ENCODE data around the gene LRRC15.

Gene LRRC15

DNA sequence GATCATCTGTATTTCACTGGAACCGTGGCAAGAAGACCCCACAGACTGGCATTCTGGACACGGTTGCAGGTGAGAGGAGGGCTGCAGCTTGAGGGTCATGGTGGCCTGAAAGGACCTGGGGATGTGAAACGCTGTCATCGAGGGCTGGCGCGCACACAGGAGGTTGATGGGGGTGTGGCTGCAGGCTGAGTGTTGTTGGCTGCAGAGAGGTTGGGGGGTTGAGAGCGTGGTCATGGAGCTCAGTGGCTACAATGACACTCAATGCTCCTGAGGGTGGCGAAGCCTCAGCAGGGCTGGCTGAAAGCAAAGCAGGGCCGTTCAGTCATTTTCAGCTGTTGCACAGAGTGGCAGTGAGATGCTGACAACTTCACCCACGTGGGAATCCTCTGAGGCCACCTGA lies 39.4 kb downstream of the LRRC15 start:
- DNase-seq, result no peak

DNA sequence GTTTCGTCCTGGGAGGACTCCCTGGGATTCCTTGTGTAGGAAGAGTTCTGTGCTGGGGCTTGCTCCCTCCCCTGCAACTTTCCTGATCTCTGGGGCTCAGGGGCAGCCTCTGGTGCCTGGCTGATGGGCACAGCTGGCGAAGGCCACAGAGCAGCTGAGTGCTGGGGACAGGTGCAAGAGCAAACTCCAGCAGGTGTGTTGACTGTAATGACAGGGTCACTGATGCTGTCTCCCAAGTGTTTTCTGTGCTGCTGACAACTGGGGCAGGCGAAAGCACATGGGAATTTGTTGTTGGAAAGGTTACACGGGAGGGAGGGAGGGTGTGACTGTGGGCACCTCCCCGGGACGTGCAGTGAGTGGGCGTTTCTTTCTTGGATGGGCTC lies 40.0 kb downstream of the LRRC15 start:
- DNase-seq, result no peak

- no peak for DNase-seq
These were observed 40.5 kb downstream of the LRRC15 start for GRCh38 chr3:194328942-194329582.

DNA sequence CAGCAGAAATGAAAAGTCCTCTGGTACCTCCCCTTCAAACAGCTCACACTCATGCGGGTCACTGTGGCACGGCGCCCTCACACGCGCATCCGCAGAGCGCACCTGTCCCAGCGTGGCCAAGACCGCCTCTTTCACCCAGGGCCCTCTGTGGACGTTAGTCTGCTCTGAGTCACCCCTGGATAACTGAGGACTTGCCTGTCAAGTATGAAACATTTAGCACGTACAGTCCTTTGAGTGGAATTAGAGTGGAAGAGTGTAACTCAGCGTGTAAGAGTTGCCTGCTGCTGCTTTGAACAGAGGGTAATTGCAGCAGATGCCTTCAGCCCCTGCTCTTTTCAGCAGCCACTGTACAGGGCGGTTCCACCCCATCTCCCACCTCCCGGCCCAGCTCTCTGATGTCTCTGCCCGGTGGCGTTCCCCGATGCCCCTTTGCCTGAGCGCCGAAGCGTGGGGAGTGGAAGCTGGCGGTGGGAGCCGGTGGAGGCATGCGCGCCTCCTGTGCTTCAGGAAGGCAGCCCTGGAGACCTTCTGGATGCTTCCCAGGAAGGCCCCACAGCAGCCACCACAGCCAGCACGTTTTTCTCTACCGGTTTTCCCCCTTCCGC lies 41.4 kb downstream of the LRRC15 start:
- no peak for DNase-seq

- no peak for DNase-seq
These were observed 42.1 kb downstream of the LRRC15 start for GRCh38 chr3:194327218-194328052.

- no peak for DNase-seq
These were observed 42.6 kb downstream of the LRRC15 start for GRCh38 chr3:194326968-194327217.

DNA sequence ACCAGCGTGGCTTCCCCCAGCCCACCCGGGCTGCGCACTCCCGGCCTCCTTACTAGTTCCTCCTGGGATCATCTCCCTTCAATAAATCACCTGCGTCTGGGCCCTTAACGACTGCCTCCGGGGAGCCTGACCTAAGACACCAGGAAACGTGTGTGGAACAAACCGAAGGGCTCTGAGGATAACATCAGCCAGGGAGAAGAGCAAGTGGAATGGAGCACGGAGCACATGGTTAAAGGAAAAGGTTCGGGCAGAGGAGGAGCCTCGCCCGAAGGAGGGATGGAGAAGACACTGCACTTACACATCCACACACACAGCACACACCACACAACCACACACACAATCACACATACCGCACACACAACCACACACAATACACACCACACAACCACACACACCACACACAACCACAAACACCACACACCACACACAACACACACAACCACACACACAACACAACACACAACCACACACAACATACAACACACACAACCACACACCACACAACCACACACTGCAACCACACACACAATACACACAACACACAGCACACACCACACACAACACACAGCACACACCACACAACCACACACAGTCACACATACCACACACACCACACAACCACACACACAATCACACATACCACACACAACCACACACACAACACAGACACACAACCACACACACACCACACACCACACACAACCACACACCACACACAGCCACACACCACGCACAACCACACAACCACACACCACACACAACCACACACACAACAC lies 43.2 kb downstream of the LRRC15 start:
- no peak for DNase-seq

DNA sequence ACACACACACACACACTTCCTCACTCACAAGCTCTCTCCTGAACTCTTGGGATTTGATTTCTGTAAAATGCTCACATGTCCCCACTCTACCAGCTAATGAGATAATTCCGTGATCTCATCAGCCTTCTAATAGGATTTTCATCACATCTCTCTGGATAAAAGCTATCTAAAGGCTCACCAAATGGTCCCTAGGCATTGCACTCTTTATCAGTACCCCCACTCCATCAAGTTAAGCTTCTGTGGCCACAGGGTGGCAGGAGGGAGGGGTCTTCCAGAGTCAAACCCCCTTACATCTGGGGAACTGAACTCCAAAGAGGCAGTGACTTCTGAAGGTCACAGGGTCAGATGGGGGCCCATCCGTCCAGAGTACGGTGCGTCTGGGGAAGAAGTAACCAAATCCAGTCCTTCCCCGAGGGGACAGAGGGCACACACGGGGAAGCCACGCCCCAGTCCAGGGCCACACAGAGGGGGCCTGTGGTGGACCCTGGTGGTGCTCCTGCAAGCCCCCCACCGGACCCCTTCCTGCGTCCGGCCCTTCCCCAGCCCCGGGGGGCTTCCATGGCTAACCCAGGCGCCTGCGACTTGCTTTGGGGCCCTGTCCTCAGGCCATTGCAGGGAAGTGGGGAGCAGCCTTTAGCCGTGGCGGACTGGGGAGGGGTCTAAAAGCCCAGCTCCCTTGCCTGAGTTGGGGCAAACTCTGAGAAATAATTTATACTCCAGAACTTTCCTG lies 44.0 kb downstream of the LRRC15 start:
- DNase-seq, result no peak

- DNase-seq, result no peak
These were observed 44.7 kb downstream of the LRRC15 start for GRCh38 chr3:194324823-194325327.

DNA sequence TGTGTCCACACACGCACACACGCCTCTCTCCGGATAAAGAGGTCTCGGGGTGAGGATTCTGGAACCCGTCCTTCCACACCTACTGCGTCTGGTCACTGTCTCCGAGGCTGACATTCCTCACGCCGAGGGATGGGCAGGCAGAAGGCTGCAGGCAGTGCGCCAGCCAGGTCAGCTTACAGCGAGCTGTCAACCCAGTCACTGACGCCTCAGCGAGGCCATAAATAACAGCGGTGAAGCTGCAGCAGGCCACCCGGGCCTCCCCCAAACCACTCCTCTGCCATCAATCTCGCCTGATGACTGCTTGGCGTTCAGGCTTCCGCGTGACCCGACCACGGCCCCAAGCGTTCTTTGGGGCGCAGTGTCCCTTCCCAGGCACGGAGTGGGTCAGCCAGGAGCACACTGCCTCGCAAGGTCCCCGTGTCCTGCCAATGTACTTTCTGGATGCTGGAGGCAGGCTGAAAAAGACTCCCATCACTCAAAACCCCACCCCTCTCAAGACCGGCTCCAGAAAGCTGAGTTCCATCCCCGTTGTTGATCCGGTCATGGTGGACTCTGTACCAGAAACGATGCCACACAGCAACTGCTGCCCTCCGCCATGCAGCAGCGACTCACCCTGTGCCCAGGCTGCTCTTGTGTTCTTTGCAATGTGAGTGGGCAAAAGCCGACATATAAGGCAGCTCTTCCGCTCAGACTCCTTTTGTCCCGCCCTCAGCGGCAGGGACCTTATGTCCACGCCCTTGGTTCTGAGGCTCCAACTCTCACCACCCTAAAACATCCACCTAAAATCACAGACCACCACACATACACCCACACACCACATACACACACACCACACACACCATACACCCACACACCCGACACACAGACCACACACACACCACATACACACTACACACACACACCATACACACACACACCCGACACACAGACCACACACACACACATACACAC lies 45.5 kb downstream of the LRRC15 start:
- DNase-seq, result no peak

GRCh38 chr3:194322678-194323211 lies 46.8 kb downstream of the LRRC15 start:
- DNase-seq, result no peak

DNA sequence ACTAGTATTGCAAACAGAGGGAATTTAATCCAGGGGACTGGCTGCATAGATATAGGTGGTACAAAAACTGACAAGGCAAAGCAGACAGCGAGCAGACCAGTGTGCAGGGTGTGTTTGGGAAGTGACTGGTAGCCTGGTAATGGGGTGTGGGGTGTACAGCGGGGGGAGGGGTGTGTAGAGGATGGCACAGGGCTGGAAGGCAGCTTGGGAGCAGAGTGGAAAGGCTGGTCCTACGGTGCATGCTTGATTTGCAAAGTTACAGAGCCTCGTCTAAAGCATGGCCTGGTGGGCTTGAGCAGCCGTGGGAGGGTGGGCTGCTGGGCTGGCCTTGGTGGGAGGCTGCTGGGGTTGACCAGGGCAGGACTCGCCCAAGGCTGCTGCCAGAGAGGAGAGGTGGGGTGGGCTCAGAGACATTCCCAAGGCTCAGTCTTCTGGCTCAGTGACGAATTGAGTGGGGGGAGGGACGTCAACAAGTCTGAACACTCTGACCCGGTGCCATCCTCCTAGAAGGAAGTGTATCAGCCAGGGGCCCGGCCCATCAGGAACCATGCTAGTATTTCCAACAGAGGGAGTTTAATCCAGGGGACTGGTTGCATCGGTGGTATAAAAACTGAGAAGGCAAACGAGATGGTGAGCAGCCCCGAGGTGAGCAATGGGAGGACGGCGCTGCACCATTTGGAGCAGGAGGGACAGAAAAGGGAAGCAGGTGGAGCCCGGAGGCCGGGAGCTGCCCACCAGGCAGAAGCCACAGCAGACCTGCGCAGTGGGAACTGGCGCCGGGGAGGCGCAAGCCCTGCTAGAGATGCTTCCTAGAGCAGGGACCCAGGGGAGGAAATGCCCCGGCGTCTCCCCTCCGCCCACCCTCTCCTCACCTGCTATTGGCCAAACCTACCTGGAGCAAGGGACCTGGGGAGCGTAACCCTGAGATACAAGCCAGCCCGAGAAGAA lies 47.6 kb downstream of the LRRC15 start:
- no peak for DNase-seq

GRCh38 chr3:194320744-194321243 lies 48.7 kb downstream of the LRRC15 start:
- DNase-seq, result no peak

- no peak for DNase-seq
These were observed 49.4 kb downstream of the LRRC15 start for GRCh38 chr3:194320100-194320499.

GRCh38 chr3:194318511-194319161 lies 50.9 kb downstream of the LRRC15 start:
- no peak for DNase-seq

DNA sequence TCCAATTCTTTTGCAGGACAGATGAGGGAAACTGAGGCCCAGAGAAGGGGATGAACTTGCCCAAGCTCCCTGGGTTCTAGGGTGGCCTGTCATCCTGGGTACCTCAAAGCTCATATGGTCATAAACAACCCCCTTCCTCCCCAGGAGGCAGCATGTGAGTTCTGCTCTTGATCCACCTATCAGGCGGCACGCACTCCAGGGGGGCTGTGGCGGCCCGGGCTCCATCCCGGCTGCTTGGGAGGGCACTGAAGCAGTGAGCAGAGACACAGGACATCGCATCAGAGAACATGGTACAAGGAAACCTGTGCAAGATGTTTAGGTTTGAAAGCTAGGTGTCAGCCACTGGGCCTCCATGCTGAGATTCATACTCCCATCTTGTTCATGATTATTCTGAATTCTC lies 52.6 kb downstream of the LRRC15 start:
- no peak for DNase-seq

- no peak for DNase-seq
These were observed 53.6 kb downstream of the LRRC15 start for GRCh38 chr3:194315965-194316361.

GRCh38 chr3:194315088-194315964 lies 54.2 kb downstream of the LRRC15 start:
- peak; percentile 60 to 77 for DNase-seq
